ENCODE data around the gene THG1L. TPM values are rescaled to one million over a fixed set of nuclear protein-coding genes. Genes with fewer than 3 reads are reported as not detected.
"Not testable (repeated sequence)": the region's sequence is repeated elsewhere in the genome, so short reads cannot be mapped to it uniquely, and the experiment has no call there.

THG1L gene
- total and polyA plus RNA-seq, 4 donors = 7.3 to 13.5 (median 9.0) TPM

GRCh38 chr5:157696154-157696553 is 35.1 kb upstream of the THG1L start:
- H3K9me3 ChIP-seq (ENCODE audit: control insufficient read depth, low read length); DNase-seq; H3K27me3 ChIP-seq (ENCODE audit: control insufficient read depth in 1 of 2, insufficient read depth in 2 of 2, low read length in 1 of 2); intact Hi-C loops (cut with DNase I); H3K36me3 ChIP-seq (ENCODE audit: control insufficient read depth in 1 of 2, insufficient read depth in 2 of 2, low read length in 1 of 2); H3K27ac ChIP-seq (ENCODE audit: low read depth in 1 of 2, low read length in 2 of 2); ATAC-seq (ENCODE audit: low FRiP score); H3K4me1 ChIP-seq (ENCODE audit: control insufficient read depth in 1 of 2, insufficient read depth in 2 of 2, low read length in 2 of 2); H3K4me3 ChIP-seq (ENCODE audit: low read length in 2 of 2): not testable (repeated sequence)
- WGBS, 2 donors = 90 to 99% methylated on average over 3 of the region's 3 CpGs

GRCh38 chr5:157698674-157699073 is 32.5 kb upstream of the THG1L start:
- intact Hi-C loops (cut with DNase I); H3K27me3 ChIP-seq (ENCODE audit: control insufficient read depth in 1 of 2, insufficient read depth in 2 of 2, low read length in 1 of 2); ATAC-seq (ENCODE audit: low FRiP score): not testable (repeated sequence)

GRCh38 chr5:157703736-157704135 is 27.5 kb upstream of the THG1L start:
- WGBS, 2 donors = 72 to 85% methylated on average over 3 of the region's 3 CpGs
- ATAC-seq (ENCODE audit: low FRiP score) (no peak), DNase-seq (no peak)
- intact Hi-C loops (cut with DNase I) = no loop called here
- no peak overlapping the region for H3K27ac ChIP-seq (ENCODE audit: low read depth in 1 of 2, low read length in 2 of 2)
- no peaks in the 10 kb centered on the region for H3K4me1 ChIP-seq (ENCODE audit: control insufficient read depth in 1 of 2, insufficient read depth in 2 of 2, low read length in 2 of 2)
- H3K9me3 ChIP-seq (ENCODE audit: control insufficient read depth, low read length) = no peaks in the 10 kb centered on the region
- no peaks in the 10 kb centered on the region for H3K27me3 ChIP-seq (ENCODE audit: control insufficient read depth in 1 of 2, insufficient read depth in 2 of 2, low read length in 1 of 2)
- H3K4me3 ChIP-seq (ENCODE audit: low read length in 2 of 2) = no peak overlapping the region
- H3K36me3 ChIP-seq (ENCODE audit: control insufficient read depth in 1 of 2, insufficient read depth in 2 of 2, low read length in 1 of 2) = no peaks in the 10 kb centered on the region

More at GRCh38 chr5:157698674-157699073, 32.5 kb upstream of the THG1L start:
- not testable (repeated sequence) for H3K9me3 ChIP-seq (ENCODE audit: control insufficient read depth, low read length); H3K4me1 ChIP-seq (ENCODE audit: control insufficient read depth in 1 of 2, insufficient read depth in 2 of 2, low read length in 2 of 2); H3K36me3 ChIP-seq (ENCODE audit: control insufficient read depth in 1 of 2, insufficient read depth in 2 of 2, low read length in 1 of 2); H3K4me3 ChIP-seq (ENCODE audit: low read length in 2 of 2); DNase-seq; H3K27ac ChIP-seq (ENCODE audit: low read depth in 1 of 2, low read length in 2 of 2)
- WGBS, 2 donors = 70 to 82% methylated on average over 4 of the region's 4 CpGs

- H3K4me3 ChIP-seq (ENCODE audit: low read length in 2 of 2) = no peak overlapping the region
- H3K36me3 ChIP-seq (ENCODE audit: control insufficient read depth in 1 of 2, insufficient read depth in 2 of 2, low read length in 1 of 2) = no peaks in the 10 kb centered on the region
- WGBS, 2 donors = 30 to 32% methylated on average over 1 of the region's 1 CpG
- intact Hi-C loops (cut with DNase I) = no loop called here
- no peak overlapping the region for H3K27ac ChIP-seq (ENCODE audit: low read depth in 1 of 2, low read length in 2 of 2)
- H3K4me1 ChIP-seq (ENCODE audit: control insufficient read depth in 1 of 2, insufficient read depth in 2 of 2, low read length in 2 of 2) = no peaks in the 10 kb centered on the region
- no peak for ATAC-seq (ENCODE audit: low FRiP score)
- no peaks in the 10 kb centered on the region for H3K9me3 ChIP-seq (ENCODE audit: control insufficient read depth, low read length)
- DNase-seq = no peak
- H3K27me3 ChIP-seq (ENCODE audit: control insufficient read depth in 1 of 2, insufficient read depth in 2 of 2, low read length in 1 of 2) = no peaks in the 10 kb centered on the region
These were observed 22.4 kb upstream of the THG1L start for GRCh38 chr5:157708866-157709265.

GRCh38 chr5:157709346-157709745 is 21.9 kb upstream of the THG1L start:
- no peak overlapping the region for H3K4me3 ChIP-seq (ENCODE audit: low read length in 2 of 2)
- no peak for DNase-seq
- intact Hi-C loops (cut with DNase I) = no loop called here
- no peaks in the 10 kb centered on the region for H3K27me3 ChIP-seq (ENCODE audit: control insufficient read depth in 1 of 2, insufficient read depth in 2 of 2, low read length in 1 of 2)
- no peak overlapping the region for H3K27ac ChIP-seq (ENCODE audit: low read depth in 1 of 2, low read length in 2 of 2)
- H3K36me3 ChIP-seq (ENCODE audit: control insufficient read depth in 1 of 2, insufficient read depth in 2 of 2, low read length in 1 of 2) = no peaks in the 10 kb centered on the region
- ATAC-seq (ENCODE audit: low FRiP score) = no peak
- no peaks in the 10 kb centered on the region for H3K4me1 ChIP-seq (ENCODE audit: control insufficient read depth in 1 of 2, insufficient read depth in 2 of 2, low read length in 2 of 2)
- no peaks in the 10 kb centered on the region for H3K9me3 ChIP-seq (ENCODE audit: control insufficient read depth, low read length)

GRCh38 chr5:157710431-157710830 is 20.8 kb upstream of the THG1L start:
- WGBS, 2 donors = 25 to 28% methylated on average over 3 of the region's 3 CpGs
- Histone ChIP-seq H3K27me3 (ENCODE audit: control insufficient read depth in 1 of 2, insufficient read depth in 2 of 2, low read length in 1 of 2) (no peaks in the 10 kb centered on the region), H3K4me1 (ENCODE audit: control insufficient read depth in 1 of 2, insufficient read depth in 2 of 2, low read length in 2 of 2) (no peaks in the 10 kb centered on the region), H3K36me3 (ENCODE audit: control insufficient read depth in 1 of 2, insufficient read depth in 2 of 2, low read length in 1 of 2) (no peaks in the 10 kb centered on the region), H3K4me3 (ENCODE audit: low read length in 2 of 2) (no peak overlapping the region), H3K9me3 (ENCODE audit: control insufficient read depth, low read length) (no peaks in the 10 kb centered on the region), H3K27ac (ENCODE audit: low read depth in 1 of 2, low read length in 2 of 2) (no peak overlapping the region)
- intact Hi-C loops (cut with DNase I) = loop anchor here in 1 of 2 donors (10.0 kb wide), 2 partner anchors 196 to 386 kb away; no protein-coding TSS in a partner anchor
- no peak for DNase-seq
- ATAC-seq (ENCODE audit: low FRiP score) = no peak

GRCh38 chr5:157710882-157711281 is 20.3 kb upstream of the THG1L start:
- Histone ChIP-seq H3K27me3 (ENCODE audit: control insufficient read depth in 1 of 2, insufficient read depth in 2 of 2, low read length in 1 of 2) (no peaks in the 10 kb centered on the region), H3K4me3 (ENCODE audit: low read length in 2 of 2) (no peak overlapping the region), H3K27ac (ENCODE audit: low read depth in 1 of 2, low read length in 2 of 2) (no peak overlapping the region), H3K36me3 (ENCODE audit: control insufficient read depth in 1 of 2, insufficient read depth in 2 of 2, low read length in 1 of 2) (no peaks in the 10 kb centered on the region), H3K4me1 (ENCODE audit: control insufficient read depth in 1 of 2, insufficient read depth in 2 of 2, low read length in 2 of 2) (no peaks in the 10 kb centered on the region), H3K9me3 (ENCODE audit: control insufficient read depth, low read length) (no peaks in the 10 kb centered on the region)
- intact Hi-C loops (cut with DNase I) = loop anchor here in 1 of 2 donors (10.0 kb wide), 2 partner anchors 196 to 386 kb away; no protein-coding TSS in a partner anchor
- 2 to 5% methylated on average over 2 of the region's 2 CpGs for WGBS, 2 donors
- DNase-seq (no peak), ATAC-seq (ENCODE audit: low FRiP score) (no peak)

GRCh38 chr5:157713830-157714595 is 17.2 kb upstream of the THG1L start:
- H3K4me1 ChIP-seq (ENCODE audit: control insufficient read depth in 1 of 2, insufficient read depth in 2 of 2, low read length in 2 of 2) = no peaks in the 10 kb centered on the region
- no peaks in the 10 kb centered on the region for H3K27me3 ChIP-seq (ENCODE audit: control insufficient read depth in 1 of 2, insufficient read depth in 2 of 2, low read length in 1 of 2)
- WGBS, 2 donors = 87 to 90% methylated on average over 4 of the region's 4 CpGs
- ATAC-seq (ENCODE audit: low FRiP score) (no peak), DNase-seq (no peak)
- intact Hi-C loops (cut with DNase I) = loop anchor here in 1 of 2 donors (10.0 kb wide), 2 partner anchors 199 to 389 kb away; no protein-coding TSS in a partner anchor
- no peaks in the 10 kb centered on the region for H3K9me3 ChIP-seq (ENCODE audit: control insufficient read depth, low read length)
- H3K4me3 ChIP-seq (ENCODE audit: low read length in 2 of 2) = no peak overlapping the region
- H3K27ac ChIP-seq (ENCODE audit: low read depth in 1 of 2, low read length in 2 of 2) = no peak overlapping the region
- H3K36me3 ChIP-seq (ENCODE audit: control insufficient read depth in 1 of 2, insufficient read depth in 2 of 2, low read length in 1 of 2) = no peaks in the 10 kb centered on the region

GRCh38 chr5:157714596-157714864 is 16.7 kb upstream of the THG1L start:
- H3K4me1 ChIP-seq (ENCODE audit: control insufficient read depth in 1 of 2, insufficient read depth in 2 of 2, low read length in 2 of 2) = no peaks in the 10 kb centered on the region
- intact Hi-C loops (cut with DNase I) = loop anchor here in 1 of 2 donors (10.0 kb wide), 2 partner anchors 200 to 390 kb away; no protein-coding TSS in a partner anchor
- H3K27me3 ChIP-seq (ENCODE audit: control insufficient read depth in 1 of 2, insufficient read depth in 2 of 2, low read length in 1 of 2) = no peaks in the 10 kb centered on the region
- ATAC-seq (ENCODE audit: low FRiP score) (no peak), DNase-seq (no peak)
- no peaks in the 10 kb centered on the region for H3K36me3 ChIP-seq (ENCODE audit: control insufficient read depth in 1 of 2, insufficient read depth in 2 of 2, low read length in 1 of 2)
- no peaks in the 10 kb centered on the region for H3K9me3 ChIP-seq (ENCODE audit: control insufficient read depth, low read length)
- H3K27ac ChIP-seq (ENCODE audit: low read depth in 1 of 2, low read length in 2 of 2) = no peak overlapping the region
- H3K4me3 ChIP-seq (ENCODE audit: low read length in 2 of 2) = no peak overlapping the region
